Panc1 (cell line): ENCODE measurements around the gene DIS3L2.

Experiments
- CTCF ChIP-seq: fragments of 450-650 bp; IDR thresholded peaks from 2 replicates; pipeline ENCODE4 v1.5.1; 2017; ENCODE audit warnings: mild to moderate bottlenecking
- POLR2AphosphoS5 ChIP-seq: IDR thresholded peaks from 2 replicates; pipeline ENCODE4 v1.6.1; 2012; ENCODE audit warnings: mild to moderate bottlenecking, low read depth, low read length, moderate library complexity
- REST ChIP-seq, 2 experiments: IDR thresholded peaks; 2 replicates each; pipeline ENCODE4 v1.6.1; 2011 to 2012; ENCODE audit warnings: low read depth in 2 of 2, control low read depth in 1 of 2, low read length in 1 of 2, mild to moderate bottlenecking in 1 of 2, moderate library complexity in 1 of 2; ENCODE audit not compliant: insufficient read depth in 1 of 2
- SIN3A ChIP-seq: IDR thresholded peaks from 2 replicates; pipeline ENCODE4 v1.6.1; 2012; ENCODE audit warnings: low read depth, mild to moderate bottlenecking, low read length, moderate library complexity, borderline replicate concordance; ENCODE audit not compliant: insufficient read depth

GRCh38 chr2:232323328-232323650, 361.8 kb downstream of the DIS3L2 start:
- no peak for TF ChIP-seq CTCF
- TF ChIP-seq SIN3A, result no peak
- TF ChIP-seq REST (IDR thresholded peaks at IDR 0.05; ENCODE audit: insufficient read depth in 1 of 2, low read depth in 2 of 2, low read length in 1 of 2), result no peak
- no peak for TF ChIP-seq POLR2AphosphoS5
